A172 (cell line): ENCODE results near the gene CSE1L. TPM values are rescaled to one million over a fixed set of nuclear protein-coding genes. Genes with fewer than 3 reads are reported as not detected.
"Not testable (repeated sequence)": the region's sequence is repeated elsewhere in the genome, so short reads cannot be mapped to it uniquely, and the experiment has no call there.

Experiments
- DNase-seq: peaks from one replicate; pipeline ENCODE4 v3.0.0-alpha.2; 2015; ENCODE audit warnings: low spot score
- total RNA-seq: library from RNA; depleted of rRNA; stranded (reverse); fragments of >200 nt; shearing (Covaris generic); gene quantifications from 2 replicates; pipeline ENCODE4 v1.2.3, GENCODE V29; 2014; rRNA removed

The CSE1L gene
- total RNA-seq, 1 experiment from 2014 or later: 264 TPM

DNA sequence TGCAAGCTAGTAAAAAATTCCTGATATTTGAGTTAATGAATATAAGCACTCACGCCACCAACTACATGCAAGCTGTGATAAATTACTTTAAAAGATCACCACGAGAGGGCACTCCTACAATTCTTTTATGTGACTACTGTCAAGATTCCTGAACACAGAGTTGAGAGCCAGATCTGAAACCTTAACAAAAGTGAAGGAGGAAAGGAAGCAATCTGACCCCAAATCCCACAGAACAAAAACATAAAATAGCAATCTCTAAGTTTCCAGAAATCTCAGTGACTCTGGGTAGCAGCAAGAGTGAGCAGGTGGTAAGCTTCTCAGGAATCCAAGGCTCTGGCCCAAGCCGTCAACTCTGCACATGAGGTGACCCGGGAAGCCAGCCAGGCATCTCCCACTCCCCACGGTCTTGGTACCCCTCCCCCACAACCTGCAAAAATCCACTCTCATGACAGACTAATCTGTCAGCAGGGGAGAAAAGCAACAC, 86.9 kb downstream of the CSE1L start:
- DNase-seq: peak; percentile 75

- DNase-seq: no peak
These were observed 87.5 kb downstream of the CSE1L start for GRCh38 chr20:49133571-49133970.

DNA sequence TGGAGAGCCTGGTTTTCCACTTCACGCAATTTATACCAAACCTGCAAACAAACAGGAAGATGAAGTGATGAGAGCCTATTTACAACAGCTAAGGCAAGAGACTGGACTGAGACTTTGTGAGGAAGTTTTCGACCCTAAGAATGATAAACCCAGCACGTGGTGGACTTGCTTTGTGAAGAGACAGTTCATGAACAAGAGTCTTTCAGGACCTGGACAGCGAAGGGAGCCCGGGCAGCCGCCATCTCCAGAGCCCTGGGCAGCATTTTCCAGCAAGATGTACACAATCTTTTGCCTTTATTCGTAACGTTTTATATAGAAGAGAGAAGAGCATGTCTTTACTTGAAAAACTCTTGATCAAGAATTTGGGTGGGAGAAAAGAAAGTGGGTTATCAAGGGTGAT, 88.7 kb downstream of the CSE1L start:
- not testable (repeated sequence) for DNase-seq

DNA sequence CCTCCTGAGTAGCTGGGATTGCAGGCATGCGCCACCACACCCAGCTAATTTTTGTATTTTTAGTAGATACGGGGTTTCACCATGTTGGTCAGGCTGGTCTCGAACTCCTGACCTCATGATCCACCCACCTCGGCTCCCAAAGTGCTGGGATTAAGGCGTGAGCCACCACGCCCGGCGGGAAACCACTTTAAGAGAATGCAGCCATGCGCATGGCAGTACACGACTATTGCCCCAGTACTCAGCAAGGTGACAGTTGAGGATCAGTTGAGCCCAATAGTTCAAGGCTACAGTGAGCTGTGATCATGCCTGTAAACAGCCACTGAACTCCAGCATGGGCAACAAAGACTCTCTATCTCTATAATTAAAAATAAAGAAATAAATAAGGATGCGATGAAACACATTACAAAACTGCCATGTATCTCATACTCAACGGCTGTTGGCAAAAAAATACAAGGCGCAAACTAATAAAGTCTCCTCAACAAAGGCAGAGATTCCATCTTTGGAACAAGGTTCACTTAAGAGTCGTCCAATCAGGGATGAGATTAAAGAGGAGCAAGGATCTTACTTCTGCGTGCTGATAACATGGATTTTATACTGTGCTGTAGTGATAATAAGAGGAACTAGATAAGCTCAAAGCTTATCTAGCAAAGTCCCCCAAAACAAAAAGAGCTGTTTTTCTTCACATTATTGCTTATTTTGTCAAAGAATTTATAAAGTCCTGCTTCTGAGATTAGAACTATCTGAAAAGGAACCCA, 90.9 kb downstream of the CSE1L start:
- DNase-seq: no peak

GRCh38 chr20:49138431-49138830, 92.3 kb downstream of the CSE1L start:
- no peak for DNase-seq

DNA sequence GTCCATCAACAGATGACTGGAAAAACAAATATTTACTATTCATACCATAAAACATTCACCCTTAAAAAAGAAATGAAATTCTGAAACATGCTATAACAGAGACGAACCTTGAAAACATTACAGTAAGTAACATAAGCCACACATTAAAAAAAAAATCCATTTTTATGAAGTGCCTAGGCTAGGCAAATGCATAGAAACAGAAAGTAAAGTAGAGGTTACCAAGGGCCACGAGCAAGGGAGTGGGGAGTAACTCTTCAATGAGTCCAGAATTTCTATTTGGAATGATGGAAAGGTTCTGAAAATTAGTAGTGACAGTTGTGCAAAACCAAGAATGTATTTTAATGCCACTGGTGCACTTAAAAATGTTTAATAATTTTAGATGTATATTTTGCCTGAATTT, 94.3 kb downstream of the CSE1L start:
- DNase-seq: no peak

DNA sequence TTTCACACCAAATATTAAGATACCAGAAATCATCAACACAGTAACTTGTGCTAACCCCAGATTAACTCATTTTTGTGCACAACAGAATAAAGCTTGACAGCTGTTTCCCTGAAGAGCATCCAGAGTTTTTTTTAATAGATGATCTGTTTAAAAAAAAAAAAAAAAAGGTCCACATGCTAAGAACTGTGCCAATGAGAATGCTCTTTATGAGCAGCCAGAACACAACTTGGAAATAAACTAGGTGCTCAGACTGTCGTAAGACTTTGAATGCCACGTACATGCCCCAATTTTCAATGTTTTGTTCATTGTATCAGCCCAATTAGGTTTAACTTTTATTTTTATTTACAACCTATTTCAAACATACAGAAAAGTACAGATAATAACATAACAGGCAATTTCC, 94.7 kb downstream of the CSE1L start:
- DNase-seq: no peak

Other genes starting within 250 kb of the CSE1L start
- gene PREX1, start 218.3 kb upstream of the CSE1L start, total RNA-seq: 8.1 and 12.2 TPM in 2 replicates
- 25.2 and 30.7 TPM in 2 replicates for gene ARFGEF2, start 124.6 kb upstream of the CSE1L start, total RNA-seq
- 65.7 and 65.9 TPM in 2 replicates for gene STAU1, start 142.0 kb downstream of the CSE1L start, total RNA-seq
- 50.7 and 66.2 TPM in 2 replicates for gene DDX27, start 173.1 kb downstream of the CSE1L start, total RNA-seq
- 33.8 and 34.2 TPM in 2 replicates for gene ZNFX1, start 231.7 kb downstream of the CSE1L start, total RNA-seq